RWPE1 (cell line): Measurements from ENCODE around the gene HECW1.

Source experiments
- CTCF ChIA-PET: fragments of 350-600 bp; sonication (Branson Sonifier 250); formaldehyde crosslinking; extraction: SDS; loops from one replicate; lab custom pipeline; 2021; lab: Yijun Ruan, JAX
- POLR2A ChIA-PET: fragments of 400-600 bp; formaldehyde crosslinking; extraction: SDS; loops from one replicate; lab custom pipeline; 2020; ENCODE audit warnings: antibody characterized with exemption; ENCODE audit not compliant: low non-redundant PET; lab: Yijun Ruan, JAX
- DNase-seq: peaks from one replicate; pipeline ENCODE4 v3.0.0; 2012; ENCODE audit warnings: low spot score
- H3K27ac ChIP-seq: fragments of 450-650 bp; 2 replicates; pipeline ENCODE4 v1.5.1; 2017
- CTCF ChIP-seq: fragments of 450-650 bp; conservative IDR thresholded peaks from 2 replicates; pipeline ENCODE4 v1.5.1; 2017; ENCODE audit warnings: low read depth, mild to moderate bottlenecking

Gene HECW1

GRCh38 chr7:43460733-43461348, 348.4 kb downstream of the HECW1 start:
- no peak overlapping the region for H3K27ac ChIP-seq
- ChIA-PET POLR2A (no interaction called here), CTCF (interaction anchor here (0.5 to 0.7 kb wide), 3 partner anchors 8 to 770 kb away, joined by 3 read pairs; no protein-coding TSS in a partner anchor)
- DNase-seq, result no peak
- TF ChIP-seq CTCF, result no peak

- ChIA-PET CTCF (interaction anchor here (0.5 to 0.7 kb wide), 2 partner anchors 624 to 708 kb away, joined by 3 read pairs; no protein-coding TSS in a partner anchor), POLR2A (no interaction called here)
- H3K27ac ChIP-seq, result no peak overlapping the region
- no peak for TF ChIP-seq CTCF
- no peak for DNase-seq
Observed at GRCh38 chr7:43461349-43462024, 349.0 kb downstream of the HECW1 start.

- DNase-seq, result no peak
- H3K27ac ChIP-seq, result peak overlapping the region; percentile 68
- ChIA-PET POLR2A (no interaction called here), CTCF (no interaction called here)
- no peak for TF ChIP-seq CTCF
Observed at GRCh38 chr7:43462836-43463235, 350.4 kb downstream of the HECW1 start.

- ChIA-PET POLR2A (no interaction called here), CTCF (no interaction called here)
- peak; percentile 63 for DNase-seq
- peak overlapping the region; percentile 73 for H3K27ac ChIP-seq
- TF ChIP-seq CTCF, result no peak
Observed at GRCh38 chr7:43463401-43463980, 351.0 kb downstream of the HECW1 start.

- ChIA-PET POLR2A (no interaction called here), CTCF (no interaction called here)
- TF ChIP-seq CTCF, result no peak
- DNase-seq, result no peak
- H3K27ac ChIP-seq, result no peak overlapping the region
Observed at GRCh38 chr7:43465581-43466554, 353.4 kb downstream of the HECW1 start.

GRCh38 chr7:43467406-43467805, 355.0 kb downstream of the HECW1 start:
- ChIA-PET POLR2A (no interaction called here), CTCF (interaction anchor here (0.6 kb wide), 1 partner anchor 149 kb away, joined by 4 read pairs; no protein-coding TSS in a partner anchor)
- H3K27ac ChIP-seq, result no peak overlapping the region
- no peak for TF ChIP-seq CTCF
- DNase-seq, result no peak
